ENCODE measurements around the gene GABRR2. TPM values are rescaled to one million over a fixed set of nuclear protein-coding genes. Genes with fewer than 3 reads are reported as not detected.

The GABRR2 gene
- total and polyA plus RNA-seq, 2 of the 4 experiments (the other 2 are of a cell fraction) = 0.26 TPM; not detected in 1

DNA sequence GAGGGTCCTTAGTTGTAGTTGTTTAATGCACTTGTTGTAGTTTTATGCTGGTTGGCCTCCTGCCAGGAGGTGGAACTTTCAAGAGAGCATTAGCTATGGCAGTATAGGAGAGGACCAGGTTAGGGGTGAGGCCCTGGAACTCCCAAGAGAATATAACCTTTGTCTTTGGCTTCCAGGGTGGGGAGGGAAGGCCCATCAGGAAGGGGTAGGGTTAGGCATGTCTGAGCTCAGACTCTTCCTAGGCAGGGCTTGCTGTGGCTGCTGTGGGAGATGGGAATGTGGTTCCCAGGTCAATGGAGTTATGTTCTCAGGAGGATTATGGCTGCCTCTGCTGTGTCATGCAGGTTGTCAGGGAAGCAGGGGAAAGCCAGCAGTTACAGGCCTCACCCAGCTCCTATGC lies 77.9 kb downstream of the GABRR2 start:
- ATAC-seq (ENCODE audit: low read depth) (no peak), DNase-seq (no peak)
- no peaks in the 10 kb centered on the region for H3K36me3 ChIP-seq (ENCODE audit: control insufficient read depth, insufficient read depth, low read length)
- H3K4me3 ChIP-seq (ENCODE audit: insufficient read depth, low read depth, low read length) = no peak overlapping the region
- in situ Hi-C loops (cut with MboI; ENCODE audit: low sequenced_read_pairs) = no loop called here
- H3K79me1 ChIP-seq (ENCODE audit: low read depth in 1 of 2, low read length in 2 of 2) = no peaks in the 10 kb centered on the region
- H2BK5ac ChIP-seq (ENCODE audit: low read depth, low read length, poor library complexity, severe bottlenecking) = no peak overlapping the region
- no peak overlapping the region for H2BK20ac ChIP-seq (ENCODE audit: low read depth, low read length)
- H3K4me1 ChIP-seq (ENCODE audit: control insufficient read depth, insufficient read depth, low read length) = no peaks in the 10 kb centered on the region
- H3K56ac ChIP-seq (ENCODE audit: extremely low read depth, insufficient read depth, low read length) = no peak overlapping the region
- H3K27ac ChIP-seq (ENCODE audit: insufficient read depth, low read length) = no peak overlapping the region
- H3K23ac ChIP-seq (ENCODE audit: low read depth, low read length) = no peak overlapping the region
- no peak overlapping the region for H2BK120ac ChIP-seq (ENCODE audit: low read depth, low read length)
- BruUV-seq (replicated peaks) = no TSS peak
- no peak overlapping the region for H3K18ac ChIP-seq (ENCODE audit: low read depth, low read length)
- H3K4ac ChIP-seq (ENCODE audit: low read depth, low read length) = no peak overlapping the region
- CTCF ChIA-PET = no interaction called here
- H4K20me1 ChIP-seq (ENCODE audit: insufficient read depth, low read length) = no peaks in the 10 kb centered on the region
- no peak overlapping the region for H2BK15ac ChIP-seq (ENCODE audit: low read depth, low read length)
- H4K91ac ChIP-seq (ENCODE audit: insufficient read depth, low read depth, low read length) = no peak overlapping the region
- TF ChIP-seq CEBPB (IDR thresholded peaks at IDR 0.05; ENCODE audit: low read depth, low read length) (no peak), BHLHE40 (IDR thresholded peaks at IDR 0.05; ENCODE audit: low read depth, low read length) (no peak), RFX5 (IDR thresholded peaks at IDR 0.05; ENCODE audit: low read depth, low read length) (no peak), CHD1 (IDR thresholded peaks at IDR 0.05; ENCODE audit: low read depth, low read length) (no peak), FOS (IDR thresholded peaks at IDR 0.05; ENCODE audit: low read depth, low read length) (no peak), POLR2A (IDR thresholded peaks at IDR 0.05; ENCODE audit: low read depth, low read length) (no peak), MAFK (IDR thresholded peaks at IDR 0.05; ENCODE audit: low read depth, low read length) (no peak), MAZ (IDR thresholded peaks at IDR 0.05; ENCODE audit: borderline replicate concordance, low read depth, low read length) (no peak)
- TF ChIP-seq, protein P1, sequence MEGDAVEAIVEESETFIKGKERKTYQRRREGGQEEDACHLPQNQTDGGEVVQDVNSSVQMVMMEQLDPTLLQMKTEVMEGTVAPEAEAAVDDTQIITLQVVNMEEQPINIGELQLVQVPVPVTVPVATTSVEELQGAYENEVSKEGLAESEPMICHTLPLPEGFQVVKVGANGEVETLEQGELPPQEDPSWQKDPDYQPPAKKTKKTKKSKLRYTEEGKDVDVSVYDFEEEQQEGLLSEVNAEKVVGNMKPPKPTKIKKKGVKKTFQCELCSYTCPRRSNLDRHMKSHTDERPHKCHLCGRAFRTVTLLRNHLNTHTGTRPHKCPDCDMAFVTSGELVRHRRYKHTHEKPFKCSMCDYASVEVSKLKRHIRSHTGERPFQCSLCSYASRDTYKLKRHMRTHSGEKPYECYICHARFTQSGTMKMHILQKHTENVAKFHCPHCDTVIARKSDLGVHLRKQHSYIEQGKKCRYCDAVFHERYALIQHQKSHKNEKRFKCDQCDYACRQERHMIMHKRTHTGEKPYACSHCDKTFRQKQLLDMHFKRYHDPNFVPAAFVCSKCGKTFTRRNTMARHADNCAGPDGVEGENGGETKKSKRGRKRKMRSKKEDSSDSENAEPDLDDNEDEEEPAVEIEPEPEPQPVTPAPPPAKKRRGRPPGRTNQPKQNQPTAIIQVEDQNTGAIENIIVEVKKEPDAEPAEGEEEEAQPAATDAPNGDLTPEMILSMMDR (conservative IDR thresholded peaks at IDR 0.05; ENCODE audit: low read depth, low read length) = no peak
- TF ChIP-seq, protein P2, sequence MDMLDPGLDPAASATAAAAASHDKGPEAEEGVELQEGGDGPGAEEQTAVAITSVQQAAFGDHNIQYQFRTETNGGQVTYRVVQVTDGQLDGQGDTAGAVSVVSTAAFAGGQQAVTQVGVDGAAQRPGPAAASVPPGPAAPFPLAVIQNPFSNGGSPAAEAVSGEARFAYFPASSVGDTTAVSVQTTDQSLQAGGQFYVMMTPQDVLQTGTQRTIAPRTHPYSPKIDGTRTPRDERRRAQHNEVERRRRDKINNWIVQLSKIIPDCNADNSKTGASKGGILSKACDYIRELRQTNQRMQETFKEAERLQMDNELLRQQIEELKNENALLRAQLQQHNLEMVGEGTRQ (IDR thresholded peaks at IDR 0.05; ENCODE audit: low read depth, low read length) = no peak
- TF ChIP-seq, protein P3, sequence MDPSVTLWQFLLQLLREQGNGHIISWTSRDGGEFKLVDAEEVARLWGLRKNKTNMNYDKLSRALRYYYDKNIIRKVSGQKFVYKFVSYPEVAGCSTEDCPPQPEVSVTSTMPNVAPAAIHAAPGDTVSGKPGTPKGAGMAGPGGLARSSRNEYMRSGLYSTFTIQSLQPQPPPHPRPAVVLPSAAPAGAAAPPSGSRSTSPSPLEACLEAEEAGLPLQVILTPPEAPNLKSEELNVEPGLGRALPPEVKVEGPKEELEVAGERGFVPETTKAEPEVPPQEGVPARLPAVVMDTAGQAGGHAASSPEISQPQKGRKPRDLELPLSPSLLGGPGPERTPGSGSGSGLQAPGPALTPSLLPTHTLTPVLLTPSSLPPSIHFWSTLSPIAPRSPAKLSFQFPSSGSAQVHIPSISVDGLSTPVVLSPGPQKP (IDR thresholded peaks at IDR 0.05; ENCODE audit: borderline replicate concordance, low read depth, low read length) = no peak
- H2AK5ac ChIP-seq (ENCODE audit: low read depth, low read length) = no peak overlapping the region
- no peaks in the 10 kb centered on the region for H3K27me3 ChIP-seq (ENCODE audit: control insufficient read depth, insufficient read depth, low read length)
- H3K9ac ChIP-seq (ENCODE audit: low read depth, low read length) = no peak overlapping the region
- H3K14ac ChIP-seq (replicated peaks; ENCODE audit: low read depth, low read length) = no peak overlapping the region
- H3K9me3 ChIP-seq (ENCODE audit: control insufficient read depth, insufficient read depth, low read length) = no peaks in the 10 kb centered on the region
- no peaks in the 10 kb centered on the region for H3K9me1 ChIP-seq (ENCODE audit: insufficient read depth, low read length)
- intact Hi-C loops (cut with micrococcal nuclease) = no loop called here
- H2AFZ ChIP-seq (replicated peaks; ENCODE audit: low read length, poor library complexity) = no peak overlapping the region
- H2AK9ac ChIP-seq (replicated peaks; ENCODE audit: low read depth, low read length, poor library complexity) = no peak overlapping the region
- no peak overlapping the region for H4K8ac ChIP-seq (ENCODE audit: low read depth in 2 of 2, low read length in 2 of 2)
- no peak overlapping the region for H3K4me2 ChIP-seq (ENCODE audit: low read depth, low read length)
- no peak overlapping the region for H4K5ac ChIP-seq (ENCODE audit: low read depth, low read length)
- POLR2A ChIA-PET (ENCODE audit: unreplicated experiment) = no interaction called here
- dilution Hi-C loops (cut with HindIII; ENCODE audit: low sequenced_read_pairs, unreplicated experiment) = no loop called here

All from IMR-90 (cell line).